Measurements from ENCODE around the gene MRPL34. TPM values are rescaled to one million over a fixed set of nuclear protein-coding genes. Genes with fewer than 3 reads are reported as not detected.
A peak's percentile ranks its signal among the peaks of the same experiment; 100 is the strongest.
"Not testable (repeated sequence)": the region's sequence is repeated elsewhere in the genome, so short reads cannot be mapped to it uniquely, and the experiment has no call there.

Gene MRPL34
- total and polyA plus RNA-seq, 9 donors: 25.0 to 43.0 (median 35.5) TPM

- Histone ChIP-seq H3K4me3 (ENCODE audit: low read length) (no peak overlapping the region), H3K27ac (ENCODE audit: low read length) (no peak overlapping the region), H3K36me3 (ENCODE audit: control insufficient read depth, insufficient read depth, low read length) (peaks cover 15% of the 10 kb centered on the region), H3K27me3 (ENCODE audit: control insufficient read depth, insufficient read depth, low read length) (no peaks in the 10 kb centered on the region), H3K9me3 (replicated peaks; ENCODE audit: control insufficient read depth, low read depth, low read length) (no peaks in the 10 kb centered on the region), H3K4me1 (ENCODE audit: control insufficient read depth, insufficient read depth, low read length) (peaks cover 15% of the 10 kb centered on the region)
- WGBS (ENCODE audit: insufficient coverage): 82% methylated on average over 2 of the region's 7 CpGs
- no peak for DNase-seq
Observed at GRCh38 chr19:17266026-17266425, 39.6 kb upstream of the MRPL34 start.

- peaks cover 15% of the 10 kb centered on the region for H3K4me1 ChIP-seq (ENCODE audit: control insufficient read depth, insufficient read depth, low read length)
- no peak overlapping the region for H3K4me3 ChIP-seq (ENCODE audit: low read length)
- DNase-seq: no peak
- peak overlapping the region; percentile 89 for H3K27ac ChIP-seq (ENCODE audit: low read length)
- WGBS (ENCODE audit: insufficient coverage): 76% methylated on average over 6 of the region's 12 CpGs
- peaks cover 21% of the 10 kb centered on the region for H3K36me3 ChIP-seq (ENCODE audit: control insufficient read depth, insufficient read depth, low read length)
- no peaks in the 10 kb centered on the region for H3K27me3 ChIP-seq (ENCODE audit: control insufficient read depth, insufficient read depth, low read length)
- H3K9me3 ChIP-seq (replicated peaks; ENCODE audit: control insufficient read depth, low read depth, low read length): no peaks in the 10 kb centered on the region
Observed at GRCh38 chr19:17266589-17266974, 39.1 kb upstream of the MRPL34 start.

- H3K27ac ChIP-seq (ENCODE audit: low read length): peak within 1 kb of the TSS; percentile 89
- H3K27me3 ChIP-seq (ENCODE audit: control insufficient read depth, insufficient read depth, low read length): no peaks in the 10 kb centered on the region
- under 1% methylated on average over 21 of the region's 27 CpGs for WGBS (ENCODE audit: insufficient coverage)
- peaks cover 27% of the 10 kb centered on the region for H3K36me3 ChIP-seq (ENCODE audit: control insufficient read depth, insufficient read depth, low read length)
- no peaks in the 10 kb centered on the region for H3K9me3 ChIP-seq (replicated peaks; ENCODE audit: control insufficient read depth, low read depth, low read length)
- DNase-seq: peak; percentile 99
- H3K4me1 ChIP-seq (ENCODE audit: control insufficient read depth, insufficient read depth, low read length): peaks cover 15% of the 10 kb centered on the region
- H3K4me3 ChIP-seq (ENCODE audit: low read length): peak within 1 kb of the TSS; percentile 83
Observed at GRCh38 chr19:17266975-17267788, 38.5 kb upstream of the MRPL34 start, which contains the start of gene BABAM1. BABAM1 (plus strand) TSS chr19:17267443; CDS start chr19:17268807, 1,364 bp downstream.

- Histone ChIP-seq H3K27ac (ENCODE audit: low read length) (no peak overlapping the region), H3K4me1 (ENCODE audit: control insufficient read depth, insufficient read depth, low read length) (peaks cover 15% of the 10 kb centered on the region), H3K9me3 (replicated peaks; ENCODE audit: control insufficient read depth, low read depth, low read length) (no peaks in the 10 kb centered on the region), H3K36me3 (ENCODE audit: control insufficient read depth, insufficient read depth, low read length) (peaks cover 36% of the 10 kb centered on the region), H3K27me3 (ENCODE audit: control insufficient read depth, insufficient read depth, low read length) (no peaks in the 10 kb centered on the region), H3K4me3 (ENCODE audit: low read length) (no peak overlapping the region)
- WGBS (ENCODE audit: insufficient coverage): 96% methylated on average over 11 of the region's 13 CpGs
- no peak for DNase-seq
Observed at GRCh38 chr19:17268754-17269153, 36.9 kb upstream of the MRPL34 start.

- not testable (repeated sequence) for H3K27me3 ChIP-seq (ENCODE audit: control insufficient read depth, insufficient read depth, low read length); H3K4me3 ChIP-seq (ENCODE audit: low read length); DNase-seq; H3K27ac ChIP-seq (ENCODE audit: low read length); H3K4me1 ChIP-seq (ENCODE audit: control insufficient read depth, insufficient read depth, low read length); H3K9me3 ChIP-seq (replicated peaks; ENCODE audit: control insufficient read depth, low read depth, low read length)
- WGBS (ENCODE audit: insufficient coverage): no CpG with 5 or more reads among the region's 3 CpGs
- H3K36me3 ChIP-seq (ENCODE audit: control insufficient read depth, insufficient read depth, low read length): peaks cover 73% of the 10 kb centered on the region
Observed at GRCh38 chr19:17274892-17275291, 30.8 kb upstream of the MRPL34 start.

- Histone ChIP-seq H3K9me3 (replicated peaks; ENCODE audit: control insufficient read depth, low read depth, low read length) (no peaks in the 10 kb centered on the region), H3K27me3 (ENCODE audit: control insufficient read depth, insufficient read depth, low read length) (no peaks in the 10 kb centered on the region), H3K4me3 (ENCODE audit: low read length) (no peak overlapping the region), H3K4me1 (ENCODE audit: control insufficient read depth, insufficient read depth, low read length) (no peaks in the 10 kb centered on the region), H3K27ac (ENCODE audit: low read length) (no peak overlapping the region), H3K36me3 (ENCODE audit: control insufficient read depth, insufficient read depth, low read length) (peaks cover 69% of the 10 kb centered on the region)
- WGBS (ENCODE audit: insufficient coverage): 89% methylated on average over 7 of the region's 19 CpGs
- no peak for DNase-seq
Observed at GRCh38 chr19:17275441-17276175, 30.1 kb upstream of the MRPL34 start.

GRCh38 chr19:17279436-17279835 is 26.2 kb upstream of the MRPL34 start:
- WGBS (ENCODE audit: insufficient coverage): 100% methylated on average over 1 of the region's 3 CpGs
- H3K36me3 ChIP-seq (ENCODE audit: control insufficient read depth, insufficient read depth, low read length): peaks cover 40% of the 10 kb centered on the region
- H3K4me3 ChIP-seq (ENCODE audit: low read length): no peak overlapping the region
- H3K27ac ChIP-seq (ENCODE audit: low read length): no peak overlapping the region
- peaks cover 13% of the 10 kb centered on the region for H3K4me1 ChIP-seq (ENCODE audit: control insufficient read depth, insufficient read depth, low read length)
- DNase-seq: no peak
- H3K27me3 ChIP-seq (ENCODE audit: control insufficient read depth, insufficient read depth, low read length): peaks cover 15% of the 10 kb centered on the region
- no peaks in the 10 kb centered on the region for H3K9me3 ChIP-seq (replicated peaks; ENCODE audit: control insufficient read depth, low read depth, low read length)

GRCh38 chr19:17281391-17282304 is 24.0 kb upstream of the MRPL34 start, which contains the start of gene ANKLE1:
ANKLE1 (plus strand) TSS chr19:17281901; CDS start chr19:17281921, 20 bp downstream.
- Histone ChIP-seq H3K4me1 (ENCODE audit: control insufficient read depth, insufficient read depth, low read length) (peaks cover 13% of the 10 kb centered on the region), H3K9me3 (replicated peaks; ENCODE audit: control insufficient read depth, low read depth, low read length) (no peaks in the 10 kb centered on the region), H3K4me3 (ENCODE audit: low read length) (peak within 1 kb of the TSS; percentile 34), H3K36me3 (ENCODE audit: control insufficient read depth, insufficient read depth, low read length) (peaks cover 19% of the 10 kb centered on the region), H3K27me3 (ENCODE audit: control insufficient read depth, insufficient read depth, low read length) (peaks cover 15% of the 10 kb centered on the region), H3K27ac (ENCODE audit: low read length) (no peak within 1 kb of the TSS)
- 6% methylated on average over 74 of the region's 75 CpGs for whole genome bisulfite sequencing (ENCODE audit: insufficient coverage)
- peak; percentile 40 for DNase-seq

GRCh38 chr19:17282488-17283125 is 23.1 kb upstream of the MRPL34 start:
- WGBS (ENCODE audit: insufficient coverage): 4% methylated on average over 45 of the region's 45 CpGs
- H3K4me1 ChIP-seq (ENCODE audit: control insufficient read depth, insufficient read depth, low read length): peaks cover 13% of the 10 kb centered on the region
- peak; percentile 79 for DNase-seq
- H3K9me3 ChIP-seq (replicated peaks; ENCODE audit: control insufficient read depth, low read depth, low read length): no peaks in the 10 kb centered on the region
- H3K36me3 ChIP-seq (ENCODE audit: control insufficient read depth, insufficient read depth, low read length): peaks cover 12% of the 10 kb centered on the region
- H3K27me3 ChIP-seq (ENCODE audit: control insufficient read depth, insufficient read depth, low read length): peaks cover 15% of the 10 kb centered on the region
- no peak overlapping the region for H3K27ac ChIP-seq (ENCODE audit: low read length)
- peak overlapping the region; percentile 25 for H3K4me3 ChIP-seq (ENCODE audit: low read length)

Data from muscle of leg (tissue), 11 donors.